Stimulated activated CD4-positive, alpha-beta T cell treated with anti-CD3 and anti-CD28 coated beads, TNF-alpha, amount 100 ng/mL, for 24 hours (primary cell): ENCODE data around the gene CASKIN2.

ENCODE experiments used
- DNase-seq, 3 experiments: peaks; one replicate each; pipeline ENCODE4 v3.0.0-alpha.2; 2020; ENCODE audit warnings: low read depth in 3 of 3

CASKIN2 gene, protein sequence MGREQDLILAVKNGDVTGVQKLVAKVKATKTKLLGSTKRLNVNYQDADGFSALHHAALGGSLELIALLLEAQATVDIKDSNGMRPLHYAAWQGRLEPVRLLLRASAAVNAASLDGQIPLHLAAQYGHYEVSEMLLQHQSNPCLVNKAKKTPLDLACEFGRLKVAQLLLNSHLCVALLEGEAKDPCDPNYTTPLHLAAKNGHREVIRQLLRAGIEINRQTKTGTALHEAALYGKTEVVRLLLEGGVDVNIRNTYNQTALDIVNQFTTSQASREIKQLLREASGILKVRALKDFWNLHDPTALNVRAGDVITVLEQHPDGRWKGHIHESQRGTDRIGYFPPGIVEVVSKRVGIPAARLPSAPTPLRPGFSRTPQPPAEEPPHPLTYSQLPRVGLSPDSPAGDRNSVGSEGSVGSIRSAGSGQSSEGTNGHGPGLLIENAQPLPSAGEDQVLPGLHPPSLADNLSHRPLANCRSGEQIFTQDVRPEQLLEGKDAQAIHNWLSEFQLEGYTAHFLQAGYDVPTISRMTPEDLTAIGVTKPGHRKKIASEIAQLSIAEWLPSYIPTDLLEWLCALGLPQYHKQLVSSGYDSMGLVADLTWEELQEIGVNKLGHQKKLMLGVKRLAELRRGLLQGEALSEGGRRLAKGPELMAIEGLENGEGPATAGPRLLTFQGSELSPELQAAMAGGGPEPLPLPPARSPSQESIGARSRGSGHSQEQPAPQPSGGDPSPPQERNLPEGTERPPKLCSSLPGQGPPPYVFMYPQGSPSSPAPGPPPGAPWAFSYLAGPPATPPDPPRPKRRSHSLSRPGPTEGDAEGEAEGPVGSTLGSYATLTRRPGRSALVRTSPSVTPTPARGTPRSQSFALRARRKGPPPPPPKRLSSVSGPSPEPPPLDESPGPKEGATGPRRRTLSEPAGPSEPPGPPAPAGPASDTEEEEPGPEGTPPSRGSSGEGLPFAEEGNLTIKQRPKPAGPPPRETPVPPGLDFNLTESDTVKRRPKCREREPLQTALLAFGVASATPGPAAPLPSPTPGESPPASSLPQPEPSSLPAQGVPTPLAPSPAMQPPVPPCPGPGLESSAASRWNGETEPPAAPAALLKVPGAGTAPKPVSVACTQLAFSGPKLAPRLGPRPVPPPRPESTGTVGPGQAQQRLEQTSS (N-terminal part only)

GRCh38 chr17:75515496-75516254 is at the start of gene CASKIN2:
Gene CASKIN2, minus strand, starts transcription at chr17:75515537. Its CDS starts 1,733 bp downstream, at chr17:75513804.
- DNase-seq = peak; percentile 62 to 90 (median 73)

DNA sequence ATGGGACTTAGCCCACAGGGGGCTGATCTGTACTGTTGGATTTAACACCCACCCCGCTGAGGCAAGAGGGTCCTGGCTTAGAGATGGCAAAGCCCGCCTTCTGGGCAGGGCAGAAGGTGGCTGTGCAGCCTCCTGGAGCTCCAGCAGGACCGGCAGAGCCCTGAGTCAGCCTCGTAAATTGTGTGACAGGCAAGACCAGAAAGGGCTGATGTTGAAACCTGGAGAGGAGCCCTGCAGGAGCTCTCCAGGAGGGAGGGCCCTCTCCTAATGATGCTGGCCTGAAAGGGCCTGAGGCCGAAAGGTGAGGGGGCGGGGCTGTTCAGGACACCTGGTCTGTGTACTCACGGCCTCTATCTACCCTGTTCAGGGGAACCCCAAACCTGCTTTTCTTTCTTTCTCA is 49.7 kb upstream of the CASKIN2 start:
- DNase-seq = no peak

- no peak for DNase-seq
Measured at GRCh38 chr17:75564195-75564594, 48.9 kb upstream of the CASKIN2 start.

DNA sequence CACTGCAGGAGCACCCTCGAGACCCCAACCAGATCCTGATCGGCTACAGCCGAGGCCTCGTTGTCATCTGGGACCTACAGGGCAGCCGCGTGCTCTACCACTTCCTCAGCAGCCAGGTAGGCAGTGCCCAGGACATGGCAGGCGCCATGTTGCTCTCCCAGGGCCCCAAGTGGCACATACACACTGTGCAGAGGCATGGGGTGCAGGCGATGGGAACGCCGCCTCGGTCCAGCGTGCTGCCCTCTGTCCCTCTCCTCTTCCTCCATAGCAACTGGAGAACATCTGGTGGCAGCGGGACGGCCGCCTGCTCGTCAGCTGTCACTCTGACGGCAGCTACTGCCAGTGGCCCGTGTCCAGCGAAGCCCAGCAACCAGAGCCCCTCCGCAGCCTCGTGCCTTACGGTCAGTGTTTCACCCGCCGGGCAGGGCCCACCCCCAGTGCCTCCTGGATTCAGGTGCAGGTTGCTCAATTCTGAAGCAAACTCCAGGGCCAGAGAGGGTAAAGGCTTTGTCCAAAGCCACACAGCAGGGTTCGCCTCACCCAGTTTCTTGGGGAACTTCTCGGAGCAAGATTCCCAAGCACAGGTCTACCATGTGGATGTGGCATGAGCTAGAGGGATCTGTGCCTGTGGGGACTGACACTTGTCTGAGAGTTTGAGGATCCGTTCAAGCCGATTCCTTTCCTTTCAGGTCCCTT is 47.9 kb upstream of the CASKIN2 start:
- no peak for DNase-seq

DNA sequence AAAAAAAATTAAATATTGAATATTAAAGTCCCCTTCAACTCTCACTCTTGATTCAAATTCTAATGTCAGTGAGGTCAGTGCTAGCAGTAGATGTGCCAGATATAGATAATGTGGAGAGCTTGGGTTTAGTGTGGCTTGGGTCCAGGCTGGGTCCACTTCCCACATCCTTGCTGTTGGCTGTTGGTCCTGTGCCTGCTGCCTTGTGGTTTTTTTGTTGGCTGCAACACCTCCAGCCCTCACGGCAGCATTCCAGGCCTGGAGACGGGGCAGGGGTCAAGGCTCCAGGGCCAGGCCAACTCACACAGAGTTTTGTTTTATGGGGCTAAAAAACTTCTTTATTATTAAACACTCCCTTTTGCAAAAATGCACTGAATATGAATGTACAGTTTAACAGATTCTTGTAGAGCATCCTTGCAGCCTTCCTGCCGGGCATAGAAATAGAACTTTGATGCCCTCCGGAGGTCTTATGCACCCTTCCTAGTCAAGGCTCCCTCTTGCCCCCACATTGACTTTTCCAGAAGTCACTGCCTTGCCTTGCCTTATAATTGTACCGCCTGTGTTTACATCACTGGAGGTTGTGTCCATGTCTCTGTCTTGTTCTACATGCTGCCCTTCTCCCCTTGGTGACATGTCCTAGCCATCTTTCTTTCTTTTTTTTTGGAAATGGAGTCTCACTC is 46.7 kb upstream of the CASKIN2 start:
- no peak for DNase-seq

- DNase-seq = no peak
Measured at GRCh38 chr17:75559958-75560533, 44.7 kb upstream of the CASKIN2 start.

DNA sequence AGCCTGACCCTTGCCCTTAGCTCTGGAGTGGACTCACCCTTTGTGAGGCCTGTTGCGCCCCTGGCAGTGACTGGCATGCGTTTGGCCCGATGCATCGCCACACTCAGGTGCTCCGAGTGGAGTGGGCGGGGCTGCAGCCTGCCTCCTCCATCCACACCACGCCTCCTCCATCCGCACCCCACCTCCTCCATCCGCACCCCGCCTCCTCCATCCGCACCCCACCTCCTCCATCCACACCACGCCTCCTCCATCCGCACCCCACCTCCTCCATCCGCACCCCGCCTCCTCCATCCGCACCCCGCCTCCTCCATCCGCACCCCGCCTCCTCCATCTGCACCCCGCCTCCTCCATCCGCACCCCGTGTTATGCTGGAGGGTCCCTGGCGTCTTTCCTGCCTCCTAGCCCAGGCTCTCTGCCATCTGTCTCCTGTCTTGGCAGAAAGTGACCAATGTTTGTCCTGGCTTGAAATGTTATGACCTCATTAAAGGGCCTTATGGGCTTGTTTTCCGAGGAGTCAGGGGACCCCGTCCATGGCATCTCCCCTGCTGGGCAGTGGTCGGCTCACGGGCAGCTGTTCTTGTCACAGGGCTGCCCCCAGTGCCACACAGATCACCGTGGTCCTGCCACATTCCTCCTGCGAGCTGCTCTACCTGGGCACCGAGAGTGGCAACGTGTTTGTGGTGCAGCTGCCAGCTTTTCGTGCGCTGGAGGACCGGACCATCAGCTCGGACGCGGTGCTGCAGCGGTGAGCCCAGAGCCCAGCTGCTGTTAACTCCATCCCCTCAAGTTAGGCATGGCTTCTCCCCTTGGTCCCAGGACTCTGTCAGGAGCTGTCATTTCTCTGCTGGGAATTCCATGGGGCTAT is 43.6 kb upstream of the CASKIN2 start:
- no peak for DNase-seq

DNA sequence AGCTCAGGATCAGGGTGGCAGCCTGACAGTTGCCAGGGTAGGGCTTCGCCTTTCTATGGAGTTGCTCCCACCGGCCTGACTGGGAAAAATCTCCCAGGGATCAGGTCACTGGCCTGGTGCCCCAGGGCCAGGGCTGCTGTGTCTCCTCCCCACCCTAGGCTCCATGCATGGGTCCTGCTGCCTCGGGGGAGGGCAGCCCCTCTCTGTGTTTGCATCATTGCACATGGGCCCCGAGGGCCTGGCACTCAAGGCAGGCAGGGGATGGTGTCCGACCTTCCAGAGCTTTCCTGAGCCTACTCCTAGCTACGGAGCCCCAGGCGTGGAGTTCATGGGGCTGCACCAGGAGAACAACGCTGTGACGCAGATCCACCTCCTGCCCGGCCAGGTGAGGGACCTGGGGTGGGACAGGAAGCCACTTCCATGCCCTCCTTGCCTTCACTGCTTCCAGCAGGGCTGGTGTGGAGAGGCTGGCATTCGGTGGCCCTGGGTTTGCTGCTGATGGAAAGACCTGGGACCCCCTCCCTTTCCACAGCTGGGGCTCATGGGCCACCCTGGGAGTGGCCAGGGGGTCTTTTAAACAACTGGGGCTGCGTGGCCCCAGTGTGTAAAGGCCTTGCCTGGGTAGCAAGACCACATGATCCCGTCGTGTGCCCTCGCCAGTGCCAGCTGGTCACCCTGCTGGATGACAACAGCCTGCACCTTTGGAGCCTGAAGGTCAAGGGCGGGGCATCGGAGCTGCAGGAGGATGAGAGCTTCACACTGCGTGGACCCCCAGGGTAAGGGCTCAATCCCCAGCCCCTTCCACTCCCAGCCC is 42.7 kb upstream of the CASKIN2 start:
- DNase-seq = no peak

DNA sequence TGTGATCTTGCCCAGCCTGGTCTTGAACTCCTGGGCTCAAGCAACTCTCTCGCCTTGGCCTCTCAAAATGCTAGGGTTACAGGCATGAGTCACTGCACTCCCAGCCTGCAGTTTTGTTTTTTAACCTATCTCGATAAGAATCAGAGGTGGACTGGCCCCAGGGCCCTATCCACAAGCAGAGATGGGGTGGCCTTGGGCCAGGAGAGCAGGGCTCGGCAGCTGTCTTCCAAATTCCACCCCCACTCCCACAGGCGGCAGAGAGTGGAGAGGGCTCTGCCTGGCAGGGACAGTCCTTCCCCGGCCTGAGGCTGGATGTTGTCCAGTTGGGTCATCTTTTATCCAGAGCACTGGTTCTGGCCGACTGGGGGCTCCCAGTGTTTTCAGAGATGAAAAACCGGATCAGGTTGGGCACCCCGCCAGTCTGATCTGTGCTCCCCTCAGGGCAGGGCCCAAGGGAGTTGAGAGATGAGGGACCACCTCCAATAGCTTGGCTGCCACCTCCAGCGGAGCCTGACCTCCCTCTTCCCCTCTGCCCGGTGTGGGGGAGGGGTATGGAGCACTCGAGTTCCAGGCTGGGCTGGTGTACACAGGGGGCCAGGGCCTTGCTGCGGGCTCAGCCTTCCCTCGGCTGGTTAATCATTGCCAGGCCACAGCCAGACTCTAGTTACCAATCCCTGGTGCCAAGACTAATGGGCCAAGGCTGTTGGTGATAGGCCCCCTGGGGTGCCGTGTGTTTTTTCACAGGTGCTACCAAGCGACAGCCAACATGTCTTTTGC is 41.9 kb upstream of the CASKIN2 start:
- DNase-seq = no peak

DNA sequence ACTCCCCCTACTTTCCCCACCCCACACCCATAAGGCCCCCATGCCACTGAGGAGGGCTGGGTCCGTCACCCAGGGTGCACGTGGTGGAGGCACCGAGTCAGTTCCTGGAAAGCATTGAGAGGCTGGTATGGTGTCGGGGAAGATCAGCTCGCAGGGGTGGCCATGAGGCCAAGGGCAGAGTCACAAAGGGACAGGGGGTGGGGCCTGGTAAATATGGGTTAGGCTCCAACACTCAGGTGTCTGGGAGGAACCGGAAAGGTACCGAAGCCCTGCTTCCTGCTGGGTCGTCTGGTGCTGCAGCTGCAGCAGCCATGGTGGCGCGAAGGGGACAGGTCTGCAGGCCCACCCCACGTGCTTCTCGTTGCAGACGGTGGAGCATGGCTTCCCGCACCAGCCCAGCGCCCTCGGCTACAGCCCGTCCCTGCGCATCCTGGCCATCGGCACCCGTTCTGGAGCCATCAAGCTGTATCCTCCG is 40.4 kb upstream of the CASKIN2 start:
- DNase-seq = no peak

DNA sequence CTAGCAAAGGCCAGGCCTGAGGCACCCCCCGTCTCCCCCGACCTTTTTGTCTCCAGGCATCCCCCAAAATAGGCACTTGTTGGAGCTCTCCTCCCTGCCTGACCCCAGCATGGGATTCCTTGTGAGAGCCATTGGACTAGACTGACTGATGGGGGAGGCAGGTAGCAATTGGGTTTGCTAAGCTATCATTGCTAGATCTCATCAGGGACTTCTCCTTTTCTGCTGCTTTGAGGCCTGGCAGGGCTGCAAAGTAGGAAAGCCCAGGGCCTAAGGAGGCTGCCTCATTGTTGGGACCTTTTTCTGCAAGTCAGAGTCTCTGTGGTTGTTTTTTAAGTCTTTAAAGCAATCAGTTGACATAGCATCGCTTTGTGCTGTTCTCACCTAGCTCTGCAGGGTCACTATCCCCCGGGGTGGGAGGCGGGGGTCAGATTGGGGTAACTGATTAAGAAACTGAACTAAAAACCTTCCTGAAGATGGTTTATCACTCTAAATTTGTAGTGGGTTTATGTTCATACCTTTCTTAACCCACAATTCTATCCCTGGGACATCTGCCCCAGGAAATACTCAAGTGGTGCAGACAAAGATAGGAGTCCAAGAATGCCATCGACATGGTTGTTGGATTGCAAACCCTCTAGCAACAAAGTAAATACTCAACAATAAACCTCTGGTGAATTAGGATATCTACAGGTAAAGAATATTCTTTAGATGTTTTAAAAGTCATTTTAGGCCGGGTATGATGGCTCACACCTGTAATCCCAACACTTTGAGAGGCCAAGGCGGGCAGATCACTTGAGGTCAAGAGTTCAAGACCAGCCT is 38.2 kb upstream of the CASKIN2 start:
- no peak for DNase-seq

DNA sequence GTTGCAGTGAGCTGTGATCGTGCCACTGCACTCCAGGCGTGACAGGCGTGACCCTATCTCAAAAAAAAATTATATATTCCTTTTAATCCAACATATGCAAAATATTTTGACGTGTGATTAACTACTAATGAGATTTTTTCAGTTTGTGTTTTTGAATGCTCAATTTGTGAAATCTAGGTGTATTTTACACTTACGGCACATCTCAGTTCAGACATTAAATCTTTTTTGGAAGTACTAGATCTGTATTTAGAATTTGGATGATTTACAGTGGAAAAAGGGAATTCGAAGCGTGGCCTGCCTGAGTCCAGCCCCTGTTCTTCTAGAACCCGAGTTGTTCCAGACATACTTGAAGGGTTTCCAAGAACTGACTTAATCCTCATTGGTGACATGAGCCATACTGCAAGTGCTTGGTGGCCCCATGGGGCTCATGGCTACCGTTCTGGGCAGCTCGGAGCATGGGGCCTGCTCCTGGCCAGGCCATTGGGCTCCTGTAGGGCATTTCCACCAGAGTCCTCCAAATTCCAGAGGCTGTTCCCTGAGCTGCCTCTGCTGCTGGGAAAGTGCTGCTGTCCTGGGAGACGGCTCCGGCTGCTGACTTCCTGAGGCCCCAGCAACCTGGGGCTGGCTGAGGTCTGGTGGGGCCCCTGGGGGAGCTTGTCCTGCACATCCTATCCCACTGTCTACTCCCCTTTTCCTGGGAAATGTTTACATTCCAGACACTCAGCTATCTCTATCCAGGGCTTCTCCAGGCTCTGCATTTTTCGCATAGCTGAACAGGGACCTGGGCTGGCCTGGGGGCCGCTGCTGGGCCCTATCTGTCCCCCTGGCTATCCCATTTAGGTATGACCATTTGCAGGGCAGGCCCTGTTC is 37.3 kb upstream of the CASKIN2 start:
- DNase-seq = no peak

- no peak for DNase-seq
Measured at GRCh38 chr17:75551266-75551665, 35.9 kb upstream of the CASKIN2 start.

- DNase-seq = no peak
Measured at GRCh38 chr17:75550139-75550465, 34.8 kb upstream of the CASKIN2 start.
